ENCODE data around the gene SPARC.

SPARC gene

GRCh38 chr5:151647320-151647861, 39.3 kb downstream of the SPARC start:
- no peaks in the 10 kb centered on the region for H3K79me2 ChIP-seq (ENCODE audit: insufficient read depth, low read length)
- H3K4me1 ChIP-seq (ENCODE audit: insufficient read depth, low read length, poor library complexity, severe bottlenecking), result peaks cover 3% of the 10 kb centered on the region
- no peak overlapping the region for H2AFZ ChIP-seq (ENCODE audit: low read length)
- H3K9ac ChIP-seq (ENCODE audit: low read depth, low read length, poor library complexity, severe bottlenecking), result no peak overlapping the region
- H3K9me3 ChIP-seq (ENCODE audit: insufficient read depth, low read depth, low read length), result no peaks in the 10 kb centered on the region
- H3K4me3 ChIP-seq (ENCODE audit: low read length, poor library complexity, severe bottlenecking), result no peak overlapping the region
- no peaks in the 10 kb centered on the region for H4K20me1 ChIP-seq (ENCODE audit: insufficient read depth, low read length, poor library complexity, severe bottlenecking)
- H3K9me2 ChIP-seq (replicated peaks; ENCODE audit: low read depth, low read length), result no peaks in the 10 kb centered on the region
- TF ChIP-seq EZH2phosphoT487 (IDR thresholded peaks at IDR 0.05; ENCODE audit: borderline replicate concordance) (no peak), CTCF (conservative IDR thresholded peaks at IDR 0.05; ENCODE audit: low read length) (no peak)
- H3K36me3 ChIP-seq (ENCODE audit: insufficient read depth, low read length), result no peaks in the 10 kb centered on the region
- H3K27me3 ChIP-seq (ENCODE audit: insufficient read depth, low read length, poor library complexity, severe bottlenecking), result no peaks in the 10 kb centered on the region
- no peaks in the 10 kb centered on the region for H3F3A ChIP-seq (ENCODE audit: low read depth)
- H3K4me2 ChIP-seq (ENCODE audit: low read depth, low read length, poor library complexity, severe bottlenecking), result no peak overlapping the region

GRCh38 chr5:151646334-151646733, 40.4 kb downstream of the SPARC start:
- Histone ChIP-seq H3K36me3 (ENCODE audit: insufficient read depth, low read length) (no peaks in the 10 kb centered on the region), H3K4me2 (ENCODE audit: low read depth, low read length, poor library complexity, severe bottlenecking) (no peak overlapping the region), H3K9me2 (replicated peaks; ENCODE audit: low read depth, low read length) (no peaks in the 10 kb centered on the region), H3K9me3 (ENCODE audit: insufficient read depth, low read depth, low read length) (no peaks in the 10 kb centered on the region), H3K9ac (ENCODE audit: low read depth, low read length, poor library complexity, severe bottlenecking) (no peak overlapping the region), H3F3A (ENCODE audit: low read depth) (no peaks in the 10 kb centered on the region), H4K20me1 (ENCODE audit: insufficient read depth, low read length, poor library complexity, severe bottlenecking) (no peaks in the 10 kb centered on the region), H3K4me1 (ENCODE audit: insufficient read depth, low read length, poor library complexity, severe bottlenecking) (peaks cover under 1% of the 10 kb centered on the region), H3K79me2 (ENCODE audit: insufficient read depth, low read length) (no peaks in the 10 kb centered on the region), H3K4me3 (ENCODE audit: low read length, poor library complexity, severe bottlenecking) (no peak overlapping the region), H3K27me3 (ENCODE audit: insufficient read depth, low read length, poor library complexity, severe bottlenecking) (no peaks in the 10 kb centered on the region), H2AFZ (ENCODE audit: low read length) (no peak overlapping the region)
- TF ChIP-seq CTCF (conservative IDR thresholded peaks at IDR 0.05; ENCODE audit: low read length) (no peak), EZH2phosphoT487 (IDR thresholded peaks at IDR 0.05; ENCODE audit: borderline replicate concordance) (no peak)

- H3K36me3 ChIP-seq (ENCODE audit: insufficient read depth, low read length), result no peaks in the 10 kb centered on the region
- H3K4me3 ChIP-seq (ENCODE audit: low read length, poor library complexity, severe bottlenecking), result no peak overlapping the region
- TF ChIP-seq EZH2phosphoT487 (IDR thresholded peaks at IDR 0.05; ENCODE audit: borderline replicate concordance) (no peak), CTCF (conservative IDR thresholded peaks at IDR 0.05; ENCODE audit: low read length) (no peak)
- H3K4me1 ChIP-seq (ENCODE audit: insufficient read depth, low read length, poor library complexity, severe bottlenecking), result peaks cover 15% of the 10 kb centered on the region
- no peaks in the 10 kb centered on the region for H3K27me3 ChIP-seq (ENCODE audit: insufficient read depth, low read length, poor library complexity, severe bottlenecking)
- no peaks in the 10 kb centered on the region for H4K20me1 ChIP-seq (ENCODE audit: insufficient read depth, low read length, poor library complexity, severe bottlenecking)
- H2AFZ ChIP-seq (ENCODE audit: low read length), result no peak overlapping the region
- H3K9me3 ChIP-seq (ENCODE audit: insufficient read depth, low read depth, low read length), result no peaks in the 10 kb centered on the region
- H3K4me2 ChIP-seq (ENCODE audit: low read depth, low read length, poor library complexity, severe bottlenecking), result no peak overlapping the region
- H3K9me2 ChIP-seq (replicated peaks; ENCODE audit: low read depth, low read length), result no peaks in the 10 kb centered on the region
- H3K79me2 ChIP-seq (ENCODE audit: insufficient read depth, low read length), result no peaks in the 10 kb centered on the region
- no peak overlapping the region for H3K9ac ChIP-seq (ENCODE audit: low read depth, low read length, poor library complexity, severe bottlenecking)
- no peaks in the 10 kb centered on the region for H3F3A ChIP-seq (ENCODE audit: low read depth)
These were observed 43.3 kb downstream of the SPARC start for GRCh38 chr5:151643388-151643787.

All from Loucy (cell line).